ENCODE measurements around the gene FRS3.

GRCh38 chr6:41826343-41827022 lies 46.8 kb upstream of the FRS3 start:
- no peak for TF ChIP-seq POLR2A (IDR thresholded peaks at IDR 0.05)
- TF ChIP-seq CTCF (IDR thresholded peaks at IDR 0.05): no peak
